Vagina (tissue), 2 donors: ENCODE data around the gene STX12.

ENCODE experiments used
- CTCF ChIP-seq, 3 experiments: fragments of 450-650 bp in 2 of 3; fragments of 200-600 bp in 1 of 3; sonication (generic) in 1 of 3; IDR thresholded peaks; one replicate each; pipeline ENCODE4 v1.5.1; 2017 to 2019; ENCODE audit warnings: antibody characterized with exemption in 3 of 3, mild to moderate bottlenecking in 2 of 3, moderate library complexity in 2 of 3
- POLR2A ChIP-seq, 2 donors: fragments of 450-650 bp; IDR thresholded peaks; one replicate each; pipeline ENCODE4 v1.6.1; 2017; ENCODE audit warnings: antibody characterized with exemption in 2 of 2, mild to moderate bottlenecking in 2 of 2, moderate library complexity in 2 of 2
- POLR2AphosphoS5 ChIP-seq, 2 donors: sonication (generic); formaldehyde crosslinking; IDR thresholded peaks; one replicate each; pipeline ENCODE4 v1.9.0; 2017; ENCODE audit warnings: antibody characterized with exemption in 2 of 2, mild to moderate bottlenecking in 2 of 2, low read depth in 1 of 2; ENCODE audit not compliant: insufficient read depth in 1 of 2

- no peak for TF ChIP-seq POLR2A (IDR thresholded peaks at IDR 0.05)
- no peak for TF ChIP-seq CTCF (IDR thresholded peaks at IDR 0.05)
- TF ChIP-seq POLR2AphosphoS5 (IDR thresholded peaks at IDR 0.05; ENCODE audit: insufficient read depth in 1 of 2, low read depth in 1 of 2), result no peak
Measured at GRCh38 chr1:27724961-27725373, 48.1 kb upstream of the STX12 start.
